Ovary (tissue), 9 donors: ENCODE data around the gene LRRD1. TPM values are rescaled to one million over a fixed set of nuclear protein-coding genes. Genes with fewer than 3 reads are reported as not detected.
"Not testable (repeated sequence)": the region's sequence is repeated elsewhere in the genome, so short reads cannot be mapped to it uniquely, and the experiment has no call there.

ENCODE experiments used
- DNase-seq, 5 donors: peaks; one replicate each; pipeline ENCODE4 v3.0.0-alpha.2; 2019 to 2020
- H3K27ac ChIP-seq, 2 donors: fragments of 200-600 bp; one replicate each; pipeline versions ENCODE4 v1.5.1 to v1.8.0; 2019 to 2022
- H3K27me3 ChIP-seq: fragments of 200-600 bp; one replicate; pipeline ENCODE4 v1.8.0; 2022
- H3K36me3 ChIP-seq: fragments of 200-600 bp; sonication (generic); one replicate; pipeline ENCODE4 v1.5.1; 2019
- H3K4me1 ChIP-seq: one replicate; pipeline ENCODE4 v1.8.1; 2013; ENCODE audit warnings: mild to moderate bottlenecking, moderate library complexity; ENCODE audit not compliant: insufficient read depth
- H3K4me3 ChIP-seq: fragments of 200-600 bp; sonication (generic); one replicate; pipeline ENCODE4 v1.5.1; 2017
- H3K9me3 ChIP-seq, 2 donors: fragments of 200-600 bp in 1 of 2; sonication (generic) in 1 of 2; one replicate each; pipeline versions ENCODE4 v1.5.1 to v1.8.1; 2013 to 2019; ENCODE audit warnings: mild to moderate bottlenecking in 1 of 2, moderate library complexity in 1 of 2
- CTCF ChIP-seq, 3 donors: fragments of 450-650 bp in 2 of 3; fragments of 200-600 bp in 1 of 3; IDR thresholded peaks; one replicate each; pipeline versions ENCODE4 v1.5.1 to v1.8.0; 2016 to 2022; ENCODE audit warnings: antibody characterized with exemption in 3 of 3, mild to moderate bottlenecking in 1 of 3
- EP300 ChIP-seq: sonication (generic); formaldehyde crosslinking; IDR thresholded peaks from one replicate; pipeline ENCODE4 v1.6.1; 2017; ENCODE audit warnings: antibody characterized with exemption
- POLR2A ChIP-seq: fragments of 450-650 bp; IDR thresholded peaks from one replicate; pipeline ENCODE4 v1.6.1; 2017; ENCODE audit warnings: antibody characterized with exemption, mild to moderate bottlenecking, moderate library complexity
- WGBS, 3 donors: extraction: QIAGEN DNeasy Blood & Tissue Kit in 1 of 3; methylation state at CpG; one replicate each; pipeline versions ENCODE4 v1.1.5 to v1.1.7; 2013 to 2017; 5-methylcytosine and 5-hydroxymethylcytosine counted together
- intact Hi-C, 4 donors: fragments of 100-400 bp; cut with DNase I; formaldehyde crosslinking; loops; one replicate each; pipeline versions ENCODE4 v1.11.0 to v1.15.1; 2022 to 2023
- polyA plus RNA-seq, 2 donors: library from polyadenylated mRNA; stranded (reverse); fragments of 200-250 nt in 1 of 2; fragments of 350-450 nt in 1 of 2; fragmentation: Illumina TruSeq in 1 of 2; extraction: RNeasy Lipid Tissue Mini Kit (QIAGEN cat#74804) in 1 of 2; gene quantifications; one replicate each; pipeline ENCODE4 v1.2.3, GENCODE V29; 2013 to 2014
- total RNA-seq, 7 donors: library from RNA; depleted of rRNA in 2 of 7; stranded (reverse); fragments of >200 nt in 2 of 7; fragmentation: NEBNext Ultra II Directional in 3 of 7; extraction: Animal tissue kit (Norgen Biotek cat#: 25700) in 3 of 7; gene quantifications; one replicate each; pipeline versions ENCODE4 v1.1.0 to v1.2.4, GENCODE V29; 2016 to 2023
- donor health status: DM: no; HTN: no; CAD: no; lungs with moderate emphysema.
- donor health status: DM: no; HTN: no; CAD: no.
- donor health status: Bipolar disorder and iron deficiency.
- donor health status: DM: yes; HTN: yes; CAD: no.
- donor health status: DM: no; HTN: no; CAD: no.
- donor health status: DM: yes; HTN: yes; CAD: no.

LRRD1 gene
- total and polyA plus RNA-seq, 9 donors = 0.11 to 0.60 (median 0.32) TPM; not detected in 3

- WGBS, 3 donors = 91 to 96% (median 95%) methylated on average over 1 of the region's 1 CpG
- intact Hi-C loops = no loop called here
- no peak for TF ChIP-seq CTCF (IDR thresholded peaks at IDR 0.05)
- TF ChIP-seq POLR2A = no peak
- TF ChIP-seq EP300 = no peak
Measured at GRCh38 chr7:92155108-92155739, 23.7 kb downstream of the LRRD1 start.

GRCh38 chr7:92150450-92151017 lies 28.4 kb downstream of the LRRD1 start:
- no peak for TF ChIP-seq CTCF (IDR thresholded peaks at IDR 0.05)
- no peak for TF ChIP-seq EP300
- no peak for TF ChIP-seq POLR2A
- Histone ChIP-seq H3K9me3 (no peaks in the 10 kb centered on the region), H3K36me3 (no peaks in the 10 kb centered on the region), H3K4me1 (no peaks in the 10 kb centered on the region), H3K27ac (no peak overlapping the region), H3K4me3 (no peak overlapping the region), H3K27me3 (no peaks in the 10 kb centered on the region)
- intact Hi-C loops = no loop called here
- DNase-seq = no peak
- WGBS, 3 donors = 80 to 86% (median 81%) methylated on average over 1 of the region's 1 CpG

More at GRCh38 chr7:92155108-92155739, 23.7 kb downstream of the LRRD1 start:
- Histone ChIP-seq H3K36me3 (no peaks in the 10 kb centered on the region), H3K9me3 (no peaks in the 10 kb centered on the region), H3K27ac (no peak overlapping the region), H3K4me1 (no peaks in the 10 kb centered on the region), H3K27me3 (no peaks in the 10 kb centered on the region), H3K4me3 (no peak overlapping the region)
- DNase-seq = no peak

- intact Hi-C loops = no loop called here
- Histone ChIP-seq H3K4me3 (no peak overlapping the region), H3K27me3 (no peaks in the 10 kb centered on the region), H3K27ac (no peak overlapping the region), H3K4me1 (no peaks in the 10 kb centered on the region), H3K36me3 (no peaks in the 10 kb centered on the region), H3K9me3 (no peaks in the 10 kb centered on the region)
- WGBS, 3 donors = 93 to 95% (median 93%) methylated on average over 5 of the region's 5 CpGs
- no peak for DNase-seq
- TF ChIP-seq POLR2A = no peak
- no peak for TF ChIP-seq CTCF (IDR thresholded peaks at IDR 0.05)
- TF ChIP-seq EP300 = no peak
Measured at GRCh38 chr7:92149736-92150239, 29.2 kb downstream of the LRRD1 start.

- H3K27ac ChIP-seq, H3K4me1 ChIP-seq, DNase-seq, intact Hi-C loops, H3K36me3 ChIP-seq, H3K27me3 ChIP-seq, H3K4me3 ChIP-seq, H3K9me3 ChIP-seq: not testable (repeated sequence)
- WGBS, 3 donors = 93 to 96% (median 93%) methylated on average over 39 to 50 of the region's 50 CpGs
Measured at GRCh38 chr7:92143192-92143880, 35.6 kb downstream of the LRRD1 start.

GRCh38 chr7:92142791-92143190 lies 36.2 kb downstream of the LRRD1 start:
- H3K4me3 ChIP-seq, H3K36me3 ChIP-seq, H3K27me3 ChIP-seq, DNase-seq, H3K4me1 ChIP-seq, H3K9me3 ChIP-seq, H3K27ac ChIP-seq, intact Hi-C loops: not testable (repeated sequence)
- WGBS, 3 donors = 89 to 92% (median 92%) methylated on average over 9 of the region's 9 CpGs
